GM18505 (cell line): Measurements from ENCODE around the gene MS4A13.
"Not testable (repeated sequence)": the region's sequence is repeated elsewhere in the genome, so short reads cannot be mapped to it uniquely, and the experiment has no call there.

Experiments
- ATAC-seq: cut with Tn5 transposase; IDR thresholded peaks from one replicate; pipeline ENCODE4 v1.9.1; 2021; ENCODE audit not compliant: unreplicated experiment
- POLR2A ChIP-seq: IDR thresholded peaks from 4 replicates; pipeline ENCODE4 v1.6.1; 2011; ENCODE audit warnings: borderline replicate concordance; ENCODE audit not compliant: insufficient read depth, insufficient read length; ENCODE audit errors: extremely low read depth

The MS4A13 gene

GRCh38 chr11:60515144-60515855 is at the start of gene MS4A13:
MS4A13 (plus strand) TSS chr11:60515392; CDS start chr11:60518084, 2,692 bp downstream.
- ATAC-seq, result no peak
- no peak for TF ChIP-seq POLR2A

- no peak for TF ChIP-seq POLR2A
Observed at GRCh38 chr11:60468829-60469228, 46.4 kb upstream of the MS4A13 start.

GRCh38 chr11:60469723-60470122 is 45.5 kb upstream of the MS4A13 start:
- TF ChIP-seq POLR2A, result no peak
- no peak for ATAC-seq

More at GRCh38 chr11:60468829-60469228, 46.4 kb upstream of the MS4A13 start:
- no peak for ATAC-seq

GRCh38 chr11:60477035-60477445 is 38.2 kb upstream of the MS4A13 start:
- TF ChIP-seq POLR2A, result no peak
- ATAC-seq, result peak; percentile 53

- TF ChIP-seq POLR2A, result peak; percentile 39
- ATAC-seq, result no peak
Observed at GRCh38 chr11:60482361-60482760, 32.8 kb upstream of the MS4A13 start.

- no peak for TF ChIP-seq POLR2A
- ATAC-seq, result peak; percentile 96
Observed at GRCh38 chr11:60485987-60486386, 29.2 kb upstream of the MS4A13 start.

- no peak for ATAC-seq
- no peak for TF ChIP-seq POLR2A
Observed at GRCh38 chr11:60492488-60493009, 22.6 kb upstream of the MS4A13 start, which contains the start of gene MS4A12. MS4A12 (plus strand) TSS chr11:60492778; CDS start chr11:60497319, 4,541 bp downstream.

- no peak for TF ChIP-seq POLR2A
- no peak for ATAC-seq
Observed at GRCh38 chr11:60493454-60493853, 21.7 kb upstream of the MS4A13 start.

- TF ChIP-seq POLR2A, result no peak
- peak; percentile 23 for ATAC-seq
Observed at GRCh38 chr11:60498399-60498798, 16.8 kb upstream of the MS4A13 start.

- ATAC-seq, result peak; percentile 92
- no peak for TF ChIP-seq POLR2A
Observed at GRCh38 chr11:60498853-60499252, 16.3 kb upstream of the MS4A13 start.

- TF ChIP-seq POLR2A, result no peak
- ATAC-seq, result no peak
Observed at GRCh38 chr11:60500276-60500910, 14.8 kb upstream of the MS4A13 start.

- ATAC-seq, result no peak
Observed at GRCh38 chr11:60502221-60502775, 12.9 kb upstream of the MS4A13 start.

GRCh38 chr11:60504219-60504905 is 10.8 kb upstream of the MS4A13 start:
- no peak for TF ChIP-seq POLR2A
- no peak for ATAC-seq

More at GRCh38 chr11:60502221-60502775, 12.9 kb upstream of the MS4A13 start:
- no peak for TF ChIP-seq POLR2A

GRCh38 chr11:60509609-60510008 is 5.6 kb upstream of the MS4A13 start:
- ATAC-seq, result not testable (repeated sequence)

GRCh38 chr11:60510209-60510608 is 5.0 kb upstream of the MS4A13 start:
- ATAC-seq, result not testable (repeated sequence)
